Mammary epithelial cell (primary cell): Measurements from ENCODE around the gene DELE1.

Source experiments
- CTCF ChIP-seq, 2 donors: IDR thresholded peaks in 1 of 2; conservative IDR thresholded peaks in 1 of 2; 2 replicates each; pipeline ENCODE4 v1.5.1; 2011 to 2012; ENCODE audit warnings: inconsistent platforms in 2 of 2, low read length in 2 of 2, mild to moderate bottlenecking in 2 of 2, control low read depth in 1 of 2, low read depth in 1 of 2; ENCODE audit not compliant: insufficient read depth in 1 of 2; ENCODE audit errors: extremely low read depth in 1 of 2
- EZH2 ChIP-seq: IDR thresholded peaks from 2 replicates; pipeline ENCODE4 v1.6.1; 2012; ENCODE audit warnings: low read length, inconsistent platforms, borderline replicate concordance

- TF ChIP-seq CTCF (conservative IDR thresholded peaks at IDR 0.05 in 1 of 2, IDR thresholded peaks at IDR 0.05 in 1 of 2; ENCODE audit: extremely low read depth in 1 of 2, insufficient read depth in 1 of 2, low read depth in 1 of 2, low read length in 2 of 2) (no peak), EZH2 (no peak)
These were observed 18.6 kb downstream of the DELE1 start for GRCh38 chr5:141942185-141942857.
